HG03095 (cell line): ENCODE measurements around the gene ANKRD22.
"Not testable (repeated sequence)": the region's sequence is repeated elsewhere in the genome, so short reads cannot be mapped to it uniquely, and the experiment has no call there.

Experiments
- ATAC-seq: cut with Tn5 transposase; IDR thresholded peaks from one replicate; pipeline ENCODE4 v1.9.1; 2021; ENCODE audit warnings: moderate library complexity; ENCODE audit not compliant: unreplicated experiment

The ANKRD22 gene

DNA sequence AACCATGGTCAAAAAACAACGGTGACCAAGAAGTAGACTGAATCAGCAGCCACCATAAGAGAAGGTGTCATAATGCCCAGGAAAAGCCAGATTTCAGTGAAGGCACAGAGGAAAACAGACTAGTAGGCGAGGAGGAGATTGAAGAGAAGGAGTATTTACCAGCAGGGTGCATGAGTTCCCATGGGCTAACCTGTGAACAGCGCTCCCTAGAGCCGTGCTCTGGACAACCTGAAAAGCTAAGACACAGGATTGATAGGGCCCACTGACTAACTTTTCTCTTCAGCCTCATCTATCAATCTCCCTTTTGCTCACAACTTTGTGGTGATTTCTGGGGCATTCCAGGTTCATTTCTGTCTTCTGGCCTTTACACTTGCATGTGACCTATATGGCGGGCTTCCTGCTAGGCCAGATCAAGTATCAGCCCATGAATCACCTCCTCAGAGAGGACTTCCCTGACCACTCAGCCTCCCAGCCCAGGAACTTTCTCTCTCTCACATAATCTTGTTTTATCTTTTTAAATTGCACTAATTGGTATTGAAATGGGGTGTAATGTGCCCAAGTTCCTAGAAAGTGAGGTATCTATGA lies 12.8 kb downstream of the ANKRD22 start:
- no peak for ATAC-seq

- ATAC-seq, result not testable (repeated sequence)
These were observed 14.0 kb downstream of the ANKRD22 start for GRCh38 chr10:88837632-88838031.

- peak; percentile 8 for ATAC-seq
These were observed 15.8 kb downstream of the ANKRD22 start for GRCh38 chr10:88835910-88836221.

DNA sequence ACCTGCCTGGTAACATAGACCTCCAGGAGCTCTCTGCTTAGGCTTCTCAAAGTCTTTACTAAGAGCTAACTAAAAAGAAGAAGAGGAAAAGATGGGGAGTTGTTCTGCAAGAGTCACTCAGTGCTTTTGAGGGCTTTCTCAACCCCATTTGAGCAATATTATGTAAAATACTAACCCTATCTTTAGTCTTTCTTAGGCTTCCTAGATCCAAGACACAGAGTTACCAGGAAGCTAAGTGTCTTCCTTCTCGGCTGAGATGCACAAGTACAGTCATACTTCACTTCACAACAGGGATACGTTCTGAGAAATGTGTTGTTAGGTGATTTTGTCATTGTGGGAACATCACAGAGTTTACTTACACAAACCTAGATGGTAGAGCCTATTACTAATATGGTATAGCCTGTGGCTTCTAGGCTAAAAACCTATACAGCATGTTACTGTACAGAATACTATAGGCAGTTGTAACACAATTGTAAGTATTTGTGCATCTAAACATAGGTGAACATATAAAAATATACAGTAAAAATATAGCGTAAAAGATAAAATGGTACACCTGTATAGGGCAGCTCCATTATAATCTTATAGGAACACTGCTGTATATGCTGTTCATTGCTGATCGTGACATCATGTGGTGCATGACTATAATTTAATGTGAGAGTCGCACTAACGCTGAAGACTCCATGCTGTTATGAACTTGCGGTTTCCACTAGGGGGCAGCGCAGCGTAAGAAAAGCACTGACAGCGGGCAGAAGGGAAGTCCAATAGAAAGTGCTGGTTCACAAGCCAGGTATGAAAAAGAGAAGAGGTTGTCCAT lies 16.3 kb downstream of the ANKRD22 start:
- ATAC-seq, result peak; percentile 80

- no peak for ATAC-seq
These were observed 17.9 kb downstream of the ANKRD22 start for GRCh38 chr10:88833723-88834122.

DNA sequence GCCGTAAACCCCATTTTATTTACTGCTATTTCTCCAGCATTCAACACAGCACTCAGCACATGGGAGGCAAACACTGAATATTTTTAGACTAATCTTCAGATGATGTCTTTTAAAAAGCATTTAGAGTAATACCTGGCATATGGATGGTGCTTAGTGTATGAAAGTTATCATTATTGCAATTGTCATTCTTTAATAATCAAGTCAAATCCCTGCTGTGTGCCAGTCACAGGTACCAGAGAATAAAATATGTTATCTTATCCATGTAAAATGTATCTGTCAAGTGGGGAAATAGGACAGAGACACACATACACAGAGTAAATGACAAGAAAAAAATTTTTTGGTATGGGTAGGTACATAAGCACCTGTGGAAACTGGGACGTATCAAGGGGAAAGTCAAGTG lies 18.5 kb downstream of the ANKRD22 start:
- ATAC-seq, result no peak

DNA sequence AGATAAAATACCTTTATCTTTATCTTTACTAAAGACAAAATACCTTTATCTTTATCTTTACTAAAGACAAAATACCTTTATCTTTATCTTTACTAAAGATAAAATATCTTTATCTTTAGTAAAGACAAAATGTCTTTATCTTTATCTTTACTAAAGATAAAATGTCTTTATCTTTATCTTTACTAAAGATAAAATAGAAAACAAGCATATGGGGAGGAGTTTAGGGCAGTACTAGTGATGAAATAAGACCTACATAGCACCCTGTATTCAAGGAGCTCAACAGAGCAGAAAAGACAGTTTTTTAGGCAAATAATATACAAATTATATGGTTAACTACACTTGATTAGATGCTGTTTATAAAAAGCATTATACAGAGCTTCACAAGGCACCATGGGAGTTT lies 19.3 kb downstream of the ANKRD22 start:
- no peak for ATAC-seq

DNA sequence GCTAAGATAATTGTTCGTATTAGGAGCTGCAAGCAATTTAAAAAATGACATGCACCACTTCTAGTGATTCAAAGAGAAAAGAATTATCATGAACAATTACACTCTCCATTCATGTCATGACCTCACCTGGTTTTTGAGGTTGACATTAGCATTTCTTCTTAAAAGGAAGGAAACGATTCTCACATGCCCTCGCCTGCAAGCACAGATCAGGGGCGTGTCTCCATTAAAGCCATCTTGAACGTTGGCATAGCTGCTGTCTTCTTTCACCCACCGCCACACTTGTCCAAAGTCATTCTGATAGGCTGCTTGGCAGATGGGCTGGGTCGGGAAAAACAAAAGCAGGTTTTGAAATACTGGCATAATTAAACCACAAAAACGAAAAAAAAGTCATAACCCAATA lies 19.9 kb downstream of the ANKRD22 start:
- ATAC-seq, result no peak

- ATAC-seq, result no peak
These were observed 20.9 kb downstream of the ANKRD22 start for GRCh38 chr10:88830643-88831268.

- no peak for ATAC-seq
These were observed 23.3 kb downstream of the ANKRD22 start for GRCh38 chr10:88828310-88828709.

GRCh38 chr10:88827671-88828070 lies 24.0 kb downstream of the ANKRD22 start:
- ATAC-seq, result no peak

DNA sequence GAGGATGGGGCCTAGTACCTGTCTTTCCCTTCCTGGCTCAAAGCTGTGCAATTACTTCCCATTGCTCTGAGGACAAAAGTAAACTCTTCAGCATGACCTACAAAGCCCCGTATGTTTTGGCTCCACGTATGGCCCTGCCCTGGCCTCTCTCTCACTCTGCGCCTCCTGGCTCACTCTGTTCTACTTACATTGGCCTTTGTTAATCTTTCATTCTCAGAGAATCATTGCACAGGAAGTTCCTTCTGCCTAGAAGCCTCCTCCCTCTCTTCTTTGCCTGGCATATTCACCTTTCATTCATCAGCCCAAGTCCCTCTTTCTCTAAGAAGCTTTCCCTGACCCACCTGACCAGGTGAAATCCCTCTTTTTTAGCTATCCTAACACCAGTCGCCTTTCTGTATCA lies 25.3 kb downstream of the ANKRD22 start:
- ATAC-seq, result no peak

DNA sequence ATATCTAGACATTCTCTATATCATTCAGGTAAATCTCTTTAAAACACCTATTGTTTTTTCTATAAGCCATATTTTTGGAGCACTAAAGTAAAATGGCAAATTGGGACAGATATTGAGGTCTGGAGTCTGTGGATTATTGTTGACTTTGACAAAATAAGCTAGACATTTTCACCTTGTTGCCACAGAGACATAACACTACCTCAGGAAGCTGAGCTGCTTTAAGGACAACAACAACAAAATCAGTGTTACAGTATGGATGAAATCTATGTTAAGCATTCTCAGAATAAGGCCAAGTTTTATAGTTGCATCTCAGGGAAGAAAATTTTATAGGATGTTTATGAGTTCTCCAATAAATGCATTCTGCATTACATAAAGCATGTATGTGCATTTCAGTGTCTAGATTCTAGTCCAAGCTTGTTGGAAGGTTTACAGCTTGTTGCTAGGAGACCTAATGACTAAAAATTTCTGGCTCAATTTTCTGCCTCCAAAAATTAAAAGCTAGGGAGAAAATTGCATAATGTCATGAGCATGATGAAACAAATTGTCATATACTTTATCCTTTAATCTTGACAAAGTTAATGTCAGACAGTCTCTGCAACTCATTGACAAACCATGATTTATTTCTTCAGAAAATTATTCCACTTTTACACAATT lies 30.8 kb downstream of the ANKRD22 start:
- ATAC-seq, result no peak

- ATAC-seq, result no peak
These were observed 32.4 kb downstream of the ANKRD22 start for GRCh38 chr10:88819290-88819689.

- ATAC-seq, result no peak
These were observed 38.4 kb downstream of the ANKRD22 start for GRCh38 chr10:88813200-88813599.

- no peak for ATAC-seq
These were observed 41.3 kb downstream of the ANKRD22 start for GRCh38 chr10:88810196-88810961.

DNA sequence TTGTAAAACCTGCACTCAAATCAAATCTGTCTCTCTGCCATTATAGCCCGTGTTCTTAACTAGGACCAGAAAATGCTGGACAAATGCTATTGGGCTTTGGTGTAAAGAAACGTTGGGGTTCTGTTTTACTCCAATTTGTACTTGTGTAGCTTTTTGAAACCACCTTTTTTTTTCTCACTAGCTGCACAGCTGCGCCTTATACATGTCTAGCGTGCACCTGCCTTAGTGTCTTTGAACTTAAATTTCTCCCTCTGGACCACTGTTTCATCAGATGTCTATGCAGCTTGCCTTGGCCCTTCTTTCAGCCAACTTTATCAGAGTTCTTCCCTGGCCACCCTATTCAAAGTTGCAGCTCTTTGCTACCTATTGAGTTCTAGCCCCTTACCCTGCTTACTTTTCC lies 42.0 kb downstream of the ANKRD22 start:
- no peak for ATAC-seq

DNA sequence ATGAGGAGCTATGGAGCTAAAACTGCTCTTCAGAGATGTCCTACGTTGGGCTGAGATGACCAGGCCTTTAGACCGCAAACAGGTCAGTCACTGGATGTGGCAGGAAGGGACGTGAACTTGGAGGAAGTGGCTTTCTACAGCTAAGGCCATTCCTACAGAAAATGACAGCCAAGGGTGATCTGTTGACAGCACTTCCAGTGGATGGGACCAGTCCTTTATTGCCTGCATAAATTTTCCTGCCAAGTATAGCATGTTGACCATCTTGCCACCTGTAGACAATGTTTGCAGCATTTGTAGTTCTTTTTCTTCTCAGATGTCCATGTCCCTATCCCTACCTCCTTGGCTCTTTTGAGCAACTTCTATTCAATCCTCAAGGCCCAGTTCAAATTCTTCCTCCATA lies 45.7 kb downstream of the ANKRD22 start:
- ATAC-seq, result no peak

- no peak for ATAC-seq
These were observed 46.3 kb downstream of the ANKRD22 start for GRCh38 chr10:88805361-88805760.

- ATAC-seq, result no peak
These were observed 47.4 kb downstream of the ANKRD22 start for GRCh38 chr10:88804083-88804812.
